Lower leg skin (tissue), 3 donors: ENCODE measurements around the gene ZNF573.

Source experiments
- CTCF ChIP-seq, 3 donors: fragments of 450-650 bp; IDR thresholded peaks; one replicate each; pipeline ENCODE4 v1.5.1; 2016; ENCODE audit warnings: antibody characterized with exemption in 3 of 3, mild to moderate bottlenecking in 3 of 3, moderate library complexity in 2 of 3
- POLR2A ChIP-seq, 2 donors: fragments of 450-650 bp; IDR thresholded peaks; one replicate each; pipeline ENCODE4 v1.6.1; 2016 to 2017; ENCODE audit warnings: antibody characterized with exemption in 2 of 2, mild to moderate bottlenecking in 1 of 2, moderate library complexity in 1 of 2

GRCh38 chr19:37763488-37763887, 15.9 kb downstream of the ZNF573 start:
- TF ChIP-seq CTCF (IDR thresholded peaks at IDR 0.05) (no peak), POLR2A (IDR thresholded peaks at IDR 0.05) (no peak)
